ENCODE data around the gene ACOT11.

The ACOT11 gene

GRCh38 chr1:54652168-54652567 is 104.1 kb downstream of the ACOT11 start:
- DNase-seq, result no peak

GRCh38 chr1:54653036-54653435 is 105.0 kb downstream of the ACOT11 start:
- no peak for DNase-seq

GRCh38 chr1:54658164-54658913 is 110.3 kb downstream of the ACOT11 start:
- no peak for DNase-seq

All from CD4-positive, alpha-beta T cell treated with Interleukin-17A for 4 hours (primary cell).